Osteocyte (in vitro differentiated cells): ENCODE data around the gene TRIP13. TPM values are rescaled to one million over a fixed set of nuclear protein-coding genes. Genes with fewer than 3 reads are reported as not detected.
"Not testable (repeated sequence)": the region's sequence is repeated elsewhere in the genome, so short reads cannot be mapped to it uniquely, and the experiment has no call there.

Experiments
- DNase-seq: peaks from one replicate; pipeline ENCODE4 v3.0.0; 2021; ENCODE audit warnings: mixed read lengths; ENCODE audit not compliant: unreplicated experiment; ENCODE audit errors: extremely low spot score
- H3K27ac Mint-ChIP-seq: one replicate; pipeline ENCODE4 v1.8.0; 2021; ENCODE audit warnings: mild to moderate bottlenecking, mixed read lengths; ENCODE audit not compliant: unreplicated experiment
- H3K27me3 Mint-ChIP-seq: one replicate; pipeline ENCODE4 v1.8.0; 2021; ENCODE audit warnings: mixed read lengths; ENCODE audit not compliant: unreplicated experiment
- H3K36me3 Mint-ChIP-seq: one replicate; pipeline ENCODE4 v1.8.0; 2021; ENCODE audit warnings: mixed read lengths; ENCODE audit not compliant: unreplicated experiment
- H3K4me1 Mint-ChIP-seq: one replicate; pipeline ENCODE4 v1.8.0; 2021; ENCODE audit warnings: mixed read lengths; ENCODE audit not compliant: unreplicated experiment
- H3K4me3 Mint-ChIP-seq: one replicate; pipeline ENCODE4 v1.8.0; 2021; ENCODE audit warnings: mild to moderate bottlenecking, moderate library complexity, mixed read lengths; ENCODE audit not compliant: unreplicated experiment
- H3K9me3 Mint-ChIP-seq: one replicate; pipeline ENCODE4 v1.8.0; 2021; ENCODE audit warnings: mixed read lengths; ENCODE audit not compliant: unreplicated experiment
- total RNA-seq: library from RNA; stranded (reverse); gene quantifications from 2 replicates; pipeline ENCODE4 v1.2.1, GENCODE V29; 2021
- TF ChIP-seq, protein P1 (sequence below): fragments of 200-600 bp; sonication (generic); IDR thresholded peaks from 2 replicates; pipeline ENCODE4 v1.5.0; 2021; ENCODE audit warnings: antibody characterized with exemption, mild to moderate bottlenecking, moderate library complexity

Gene TRIP13
- total RNA-seq, 1 donor from 2014 or later = 6.9 TPM

GRCh38 chr5:922436-923280, 30.0 kb downstream of the TRIP13 start:
- no peak overlapping the region for H3K4me3 Mint-ChIP-seq
- TF ChIP-seq, protein P1, sequence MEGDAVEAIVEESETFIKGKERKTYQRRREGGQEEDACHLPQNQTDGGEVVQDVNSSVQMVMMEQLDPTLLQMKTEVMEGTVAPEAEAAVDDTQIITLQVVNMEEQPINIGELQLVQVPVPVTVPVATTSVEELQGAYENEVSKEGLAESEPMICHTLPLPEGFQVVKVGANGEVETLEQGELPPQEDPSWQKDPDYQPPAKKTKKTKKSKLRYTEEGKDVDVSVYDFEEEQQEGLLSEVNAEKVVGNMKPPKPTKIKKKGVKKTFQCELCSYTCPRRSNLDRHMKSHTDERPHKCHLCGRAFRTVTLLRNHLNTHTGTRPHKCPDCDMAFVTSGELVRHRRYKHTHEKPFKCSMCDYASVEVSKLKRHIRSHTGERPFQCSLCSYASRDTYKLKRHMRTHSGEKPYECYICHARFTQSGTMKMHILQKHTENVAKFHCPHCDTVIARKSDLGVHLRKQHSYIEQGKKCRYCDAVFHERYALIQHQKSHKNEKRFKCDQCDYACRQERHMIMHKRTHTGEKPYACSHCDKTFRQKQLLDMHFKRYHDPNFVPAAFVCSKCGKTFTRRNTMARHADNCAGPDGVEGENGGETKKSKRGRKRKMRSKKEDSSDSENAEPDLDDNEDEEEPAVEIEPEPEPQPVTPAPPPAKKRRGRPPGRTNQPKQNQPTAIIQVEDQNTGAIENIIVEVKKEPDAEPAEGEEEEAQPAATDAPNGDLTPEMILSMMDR = no peak
- no peaks in the 10 kb centered on the region for H3K27me3 Mint-ChIP-seq
- no peaks in the 10 kb centered on the region for H3K9me3 Mint-ChIP-seq
- DNase-seq = no peak
- H3K4me1 Mint-ChIP-seq = peaks cover 3% of the 10 kb centered on the region
- no peak overlapping the region for H3K27ac Mint-ChIP-seq
- H3K36me3 Mint-ChIP-seq = peaks cover 5% of the 10 kb centered on the region

DNA sequence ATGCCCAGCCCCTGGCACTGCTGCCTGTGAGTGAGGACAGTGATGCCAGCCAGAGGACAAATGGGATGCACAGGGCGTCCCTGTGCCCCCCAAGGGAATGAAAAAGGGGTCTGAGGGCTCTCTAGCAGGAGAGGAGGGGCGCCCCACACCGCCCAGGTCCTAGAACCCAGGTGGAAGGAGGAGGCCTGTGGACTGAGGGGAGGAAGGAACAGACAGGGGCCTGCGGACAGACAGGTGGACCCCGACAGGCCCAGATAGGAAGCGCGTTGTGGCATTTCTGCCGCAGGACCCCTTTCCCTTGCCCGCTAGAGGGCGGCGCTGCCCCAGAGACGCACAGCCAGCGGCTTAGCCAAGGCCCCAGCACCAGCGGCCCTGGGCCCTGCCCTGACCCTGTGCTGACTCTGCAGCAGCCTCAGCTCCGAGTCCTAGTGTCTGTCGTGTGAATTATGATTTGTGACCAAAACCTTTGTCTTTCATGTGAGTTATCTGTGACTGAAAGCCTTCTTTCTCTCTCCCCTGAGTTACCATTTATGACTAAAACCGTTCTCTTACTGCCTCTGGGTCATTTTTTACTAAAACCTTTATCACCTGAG, 30.7 kb downstream of the TRIP13 start:
- Mint-ChIP-seq H3K27ac (no peak overlapping the region), H3K9me3 (no peaks in the 10 kb centered on the region), H3K4me3 (no peak overlapping the region), H3K27me3 (no peaks in the 10 kb centered on the region), H3K36me3 (peaks cover 5% of the 10 kb centered on the region), H3K4me1 (peaks cover 3% of the 10 kb centered on the region)
- TF ChIP-seq, protein P1 = peak; percentile 97
- peak; percentile 89 for DNase-seq

DNA sequence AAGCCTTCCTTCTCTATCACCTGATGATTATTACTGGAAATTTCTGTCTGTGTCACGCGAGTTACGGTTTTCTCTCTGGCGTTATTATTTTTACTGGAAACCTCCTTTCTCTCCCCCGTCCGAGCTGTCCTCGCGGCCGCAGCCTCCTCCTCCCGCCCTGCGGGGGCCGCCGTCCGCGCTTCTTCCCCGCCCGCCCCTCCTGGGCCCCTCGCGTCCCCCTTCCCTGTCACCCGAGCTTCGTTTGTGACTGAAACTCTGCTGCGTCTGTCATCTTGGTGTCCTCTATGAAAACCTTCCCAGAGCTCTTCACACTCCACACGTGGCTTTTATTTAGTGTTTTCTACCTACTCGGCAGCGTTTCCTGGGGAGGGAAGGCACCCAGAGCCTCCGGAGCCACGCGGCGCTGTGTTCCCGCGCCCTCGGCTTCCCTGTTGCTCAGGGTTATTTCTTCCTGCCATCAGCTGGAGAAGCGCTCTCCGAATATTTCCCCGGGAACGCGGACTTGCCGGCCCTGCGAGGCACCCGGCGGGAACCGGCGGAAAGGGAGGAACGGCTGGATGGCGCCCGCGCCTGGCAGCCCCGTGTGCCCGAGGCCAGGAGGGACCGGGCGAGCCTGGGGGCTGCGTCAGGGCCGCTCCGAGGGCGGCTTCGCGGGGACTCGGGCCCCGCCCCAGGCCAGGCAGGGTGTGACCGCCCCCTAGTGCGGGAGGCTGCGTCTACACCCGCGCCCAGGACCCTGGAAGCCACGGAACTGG, 33.9 kb downstream of the TRIP13 start:
- peaks cover 10% of the 10 kb centered on the region for H3K27me3 Mint-ChIP-seq
- H3K36me3 Mint-ChIP-seq = no peaks in the 10 kb centered on the region
- H3K27ac Mint-ChIP-seq = no peak overlapping the region
- no peaks in the 10 kb centered on the region for H3K9me3 Mint-ChIP-seq
- DNase-seq = peak; percentile 78
- TF ChIP-seq, protein P1 = no peak
- no peak overlapping the region for H3K4me3 Mint-ChIP-seq
- no peaks in the 10 kb centered on the region for H3K4me1 Mint-ChIP-seq

GRCh38 chr5:927172-928015, 34.7 kb downstream of the TRIP13 start:
- Mint-ChIP-seq H3K36me3 (no peaks in the 10 kb centered on the region), H3K4me1 (no peaks in the 10 kb centered on the region), H3K27me3 (peaks cover 14% of the 10 kb centered on the region), H3K9me3 (no peaks in the 10 kb centered on the region), H3K4me3 (no peak overlapping the region), H3K27ac (no peak overlapping the region)
- DNase-seq = peak; percentile 81
- TF ChIP-seq, protein P1 = no peak

DNA sequence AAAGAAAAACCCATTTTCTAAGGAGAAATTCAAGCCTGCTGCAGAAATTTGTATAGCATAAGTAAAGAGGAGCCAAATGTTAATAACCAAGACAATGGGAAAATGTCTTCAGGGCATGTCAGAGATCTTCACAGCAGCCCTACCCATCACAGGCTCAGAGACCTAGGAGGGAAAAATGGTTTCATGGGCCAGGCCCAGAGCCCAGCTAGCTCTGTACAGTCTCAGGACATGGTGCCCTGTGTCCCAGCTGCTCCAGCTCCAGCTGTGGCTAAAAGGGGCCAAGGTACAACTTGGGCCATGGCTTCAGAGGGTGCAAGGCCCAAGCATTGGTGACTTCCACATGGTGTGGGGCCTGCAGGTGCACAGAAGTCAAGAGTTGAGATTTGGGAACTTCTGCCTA, 36.5 kb downstream of the TRIP13 start:
- H3K27ac Mint-ChIP-seq, H3K9me3 Mint-ChIP-seq, H3K36me3 Mint-ChIP-seq, H3K4me3 Mint-ChIP-seq, H3K4me1 Mint-ChIP-seq: not testable (repeated sequence)
- H3K27me3 Mint-ChIP-seq = peaks cover 24% of the 10 kb centered on the region
- DNase-seq = peak; percentile 32
